DMS79 treated with DMSO at 0.1 percent for 48 hours (cell line): ENCODE measurements around the gene EIF4E2.
A peak's percentile ranks its signal among the peaks of the same experiment; 100 is the strongest.
"Not testable (repeated sequence)": the region's sequence is repeated elsewhere in the genome, so short reads cannot be mapped to it uniquely, and the experiment has no call there.

Experiments
- DNase-seq: peaks from one replicate; lab custom pipeline; 2025; lab: John Stamatoyannopoulos, UW

EIF4E2 gene

GRCh38 chr2:232522623-232523401 lies 27.7 kb upstream of the EIF4E2 start:
- DNase-seq = no peak

DNA sequence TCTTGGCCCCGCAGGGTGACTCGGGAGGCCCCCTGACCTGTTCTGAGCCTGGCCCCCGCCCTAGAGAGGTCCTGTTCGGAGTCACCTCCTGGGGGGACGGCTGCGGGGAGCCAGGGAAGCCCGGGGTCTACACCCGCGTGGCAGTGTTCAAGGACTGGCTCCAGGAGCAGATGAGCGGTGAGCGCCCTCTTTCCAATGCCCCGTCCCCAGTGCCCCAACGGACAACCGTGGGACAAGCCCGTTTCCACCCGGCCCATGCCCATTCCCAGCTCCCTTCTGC lies 27.1 kb upstream of the EIF4E2 start:
- no peak for DNase-seq

GRCh38 chr2:232523682-232524597 lies 26.5 kb upstream of the EIF4E2 start:
- DNase-seq = peak; percentile 5

- DNase-seq = no peak
These were observed 25.7 kb upstream of the EIF4E2 start for GRCh38 chr2:232524771-232525170.

GRCh38 chr2:232525199-232525598 lies 25.3 kb upstream of the EIF4E2 start:
- no peak for DNase-seq

DNA sequence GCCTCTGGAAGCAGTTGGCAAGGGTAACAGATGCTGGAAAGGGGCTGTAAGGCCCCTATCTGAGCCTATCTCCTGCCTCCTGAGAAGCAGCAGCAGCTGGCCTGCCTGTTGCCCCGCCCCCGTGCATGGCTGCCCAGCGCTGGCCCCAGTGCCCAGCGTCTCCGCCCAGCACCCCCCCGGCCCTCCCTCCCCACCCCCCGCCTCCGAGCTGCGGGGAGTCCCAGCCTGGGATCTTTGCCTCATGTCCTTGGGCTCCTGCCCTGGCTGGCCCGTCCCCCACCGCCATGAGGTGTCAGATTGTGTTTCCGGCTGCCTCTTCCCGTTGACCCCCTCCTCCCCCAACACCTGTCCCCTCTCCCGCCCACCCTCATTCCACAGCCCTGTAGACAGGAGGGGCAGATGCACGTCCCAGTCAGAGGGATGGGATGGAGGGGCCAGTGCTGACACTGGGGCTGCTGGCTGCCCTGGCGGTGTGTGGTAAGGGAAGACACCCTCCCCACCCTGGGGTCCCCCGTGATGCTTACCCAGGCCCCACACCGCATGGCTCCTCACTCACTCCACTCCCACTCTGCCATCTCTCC lies 24.6 kb upstream of the EIF4E2 start, which contains the start of gene CHRND:
CHRND (plus strand) TSS at position 370 of the 581 bp plus-strand sequence; CDS start at position 426, 56 bp downstream.
- no peak for DNase-seq

DNA sequence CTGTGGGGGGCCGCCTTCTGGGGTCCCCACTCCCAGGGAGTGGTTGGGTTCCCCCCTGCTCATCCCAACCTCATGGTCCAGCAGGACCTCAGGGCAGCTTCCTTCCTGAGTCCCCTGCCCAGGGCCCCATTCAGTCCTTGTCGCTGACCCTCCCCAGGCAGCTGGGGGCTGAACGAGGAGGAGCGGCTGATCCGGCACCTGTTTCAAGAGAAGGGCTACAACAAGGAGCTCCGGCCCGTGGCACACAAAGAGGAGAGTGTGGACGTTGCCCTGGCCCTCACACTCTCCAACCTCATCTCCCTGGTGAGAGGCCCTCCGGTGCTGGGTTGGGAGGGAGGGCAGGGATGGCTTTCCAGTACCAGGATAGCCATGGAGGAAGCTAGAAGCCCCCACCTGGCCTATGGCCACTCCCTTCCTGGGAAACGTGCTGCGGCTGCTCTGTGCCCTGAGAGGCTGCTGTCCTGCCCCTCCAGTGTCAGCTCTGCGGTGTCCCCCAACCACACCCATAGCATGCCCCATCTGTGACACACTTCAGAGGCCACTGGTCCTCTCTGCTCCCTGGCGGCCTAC lies 24.0 kb upstream of the EIF4E2 start:
- DNase-seq = no peak

GRCh38 chr2:232527905-232528470 lies 22.5 kb upstream of the EIF4E2 start:
- DNase-seq = no peak

- no peak for DNase-seq
These were observed 21.6 kb upstream of the EIF4E2 start for GRCh38 chr2:232528746-232529460.

DNA sequence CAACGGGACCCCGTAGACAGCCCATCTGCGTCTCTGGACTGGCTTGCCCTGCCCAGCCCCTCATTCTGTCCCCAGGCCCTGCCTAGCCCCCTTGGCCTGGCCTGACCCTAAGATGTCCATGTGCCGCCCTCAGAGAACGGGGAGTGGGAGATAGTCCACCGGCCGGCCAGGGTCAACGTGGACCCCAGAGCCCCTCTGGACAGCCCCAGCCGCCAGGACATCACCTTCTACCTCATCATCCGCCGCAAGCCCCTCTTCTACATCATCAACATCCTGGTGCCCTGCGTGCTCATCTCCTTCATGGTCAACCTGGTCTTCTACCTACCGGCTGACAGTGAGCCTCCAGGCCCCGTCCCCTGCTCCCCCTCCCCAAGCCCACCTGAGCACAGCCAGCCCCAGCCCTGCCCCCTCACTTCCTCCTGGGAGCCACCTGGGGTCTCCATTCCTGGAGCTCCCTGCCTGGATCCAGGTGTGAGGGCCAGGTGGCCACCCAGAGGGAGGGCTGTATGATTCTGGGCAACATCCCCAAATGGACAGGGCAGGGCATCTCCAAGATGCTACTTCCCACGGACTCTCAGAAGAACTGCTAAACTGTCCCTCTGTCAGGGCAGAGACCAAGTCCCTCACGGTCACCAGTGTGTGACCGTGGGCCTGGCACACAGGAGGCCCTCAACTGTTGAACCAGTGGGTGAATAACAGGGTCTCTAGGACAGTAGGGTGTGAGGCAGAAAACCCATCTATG lies 20.5 kb upstream of the EIF4E2 start:
- no peak for DNase-seq

GRCh38 chr2:232530626-232531260 lies 19.7 kb upstream of the EIF4E2 start:
- no peak for DNase-seq

GRCh38 chr2:232532419-232532818 lies 18.1 kb upstream of the EIF4E2 start:
- DNase-seq = peak; percentile 18

GRCh38 chr2:232532821-232533220 lies 17.7 kb upstream of the EIF4E2 start:
- DNase-seq = not testable (repeated sequence)

DNA sequence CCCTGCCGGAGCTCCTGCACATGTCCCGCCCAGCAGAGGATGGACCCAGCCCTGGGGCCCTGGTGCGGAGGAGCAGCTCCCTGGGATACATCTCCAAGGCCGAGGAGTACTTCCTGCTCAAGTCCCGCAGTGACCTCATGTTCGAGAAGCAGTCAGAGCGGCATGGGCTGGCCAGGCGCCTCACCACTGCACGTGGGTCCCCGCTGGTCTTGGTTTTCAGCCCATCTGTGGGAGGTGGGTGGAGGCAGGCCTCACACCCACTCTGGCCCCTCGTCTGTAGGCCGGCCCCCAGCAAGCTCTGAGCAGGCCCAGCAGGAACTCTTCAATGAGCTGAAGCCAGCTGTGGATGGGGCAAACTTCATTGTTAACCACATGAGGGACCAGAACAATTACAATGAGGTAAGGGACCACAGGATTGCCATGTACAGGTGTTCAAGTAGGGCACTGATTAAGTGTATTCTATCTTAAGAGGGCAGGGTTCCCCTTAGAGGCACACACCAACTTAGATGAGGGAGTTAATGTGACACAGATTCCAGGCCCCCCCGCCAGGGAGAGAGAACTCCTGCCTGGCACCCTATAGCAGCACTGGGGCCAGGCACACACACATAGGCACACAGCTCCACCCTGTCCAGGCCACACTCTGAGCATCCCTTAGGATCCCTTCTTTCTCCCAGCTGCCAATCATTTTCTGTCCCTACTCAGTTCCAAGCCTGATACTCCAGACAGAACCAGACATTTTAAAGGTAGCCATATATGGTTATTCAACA lies 16.4 kb upstream of the EIF4E2 start:
- no peak for DNase-seq

GRCh38 chr2:232534940-232535651 lies 15.4 kb upstream of the EIF4E2 start:
- no peak for DNase-seq

DNA sequence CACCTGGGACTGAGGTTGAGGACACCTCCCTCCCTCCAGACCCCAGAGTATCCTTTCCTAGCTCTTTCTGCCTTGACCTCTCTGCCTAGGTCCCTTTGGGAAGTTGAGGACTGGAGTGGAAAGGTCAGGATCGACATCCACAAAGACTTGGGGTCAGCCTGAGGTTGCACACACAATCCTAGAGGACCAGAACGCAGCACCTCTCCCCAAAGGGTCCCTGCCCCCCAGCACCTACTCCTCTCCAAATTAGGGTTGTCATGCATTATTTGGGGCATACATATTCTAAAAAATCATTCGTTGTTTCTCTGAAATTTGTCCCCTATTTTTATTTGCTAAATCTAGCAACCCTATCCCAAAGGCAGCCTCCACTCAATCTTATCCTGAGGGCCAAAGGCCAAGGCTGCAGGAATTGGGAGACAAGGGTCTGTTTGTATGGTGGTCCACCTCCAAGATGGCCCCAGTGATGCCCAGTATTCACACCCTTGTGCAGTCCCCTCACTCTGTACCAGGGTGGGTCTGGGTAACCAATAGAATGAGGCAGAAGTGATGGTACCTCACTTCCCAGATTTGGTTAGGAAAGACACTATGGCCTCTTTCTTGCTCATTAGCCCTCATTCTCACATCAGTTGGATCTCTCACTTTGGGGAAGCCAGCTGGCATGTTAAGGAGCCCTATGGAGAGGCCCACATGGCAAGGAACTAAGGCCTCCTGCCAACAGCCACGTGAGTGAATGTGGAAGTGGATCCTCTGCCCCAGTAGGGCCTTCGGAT lies 14.5 kb upstream of the EIF4E2 start:
- no peak for DNase-seq

DNA sequence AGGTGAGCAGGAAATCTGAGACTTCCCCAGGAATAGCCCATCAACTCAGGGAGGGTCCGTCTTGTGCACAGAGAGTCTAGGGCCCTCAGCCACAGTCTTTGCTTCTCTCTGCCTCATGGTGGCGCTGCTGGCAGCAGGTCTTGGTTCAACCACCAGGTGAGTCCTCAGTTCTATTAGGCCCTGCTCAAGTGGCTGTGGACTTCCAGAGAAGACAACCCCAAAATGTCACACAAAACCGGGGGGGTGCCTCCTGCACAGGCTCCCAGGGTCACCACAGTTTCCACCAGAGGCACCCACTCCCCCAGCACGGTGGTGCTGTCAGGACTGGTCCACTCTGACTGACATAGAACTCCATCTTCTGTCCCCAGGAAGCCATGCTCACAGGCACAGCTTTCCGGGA lies 13.4 kb upstream of the EIF4E2 start:
- no peak for DNase-seq

- DNase-seq = no peak
These were observed 13.0 kb upstream of the EIF4E2 start for GRCh38 chr2:232537499-232537898.
